Thyroid gland (tissue), 4 donors: ENCODE measurements around the gene TNIK.

Experiments
- CTCF ChIP-seq, 6 experiments: fragments of 200-600 bp in 3 of 6; fragments of 450-650 bp in 3 of 6; sonication (generic) in 3 of 6; IDR thresholded peaks; one replicate each; pipeline ENCODE4 v1.5.1; 2016 to 2019; ENCODE audit warnings: antibody characterized with exemption in 6 of 6, mild to moderate bottlenecking in 2 of 6, inconsistent platforms in 1 of 6, moderate library complexity in 1 of 6
- POLR2A ChIP-seq, 2 donors: fragments of 450-650 bp; IDR thresholded peaks; one replicate each; pipeline ENCODE4 v1.6.1; 2017; ENCODE audit warnings: antibody characterized with exemption in 2 of 2, mild to moderate bottlenecking in 2 of 2, moderate library complexity in 1 of 2

GRCh38 chr3:171276923-171277322, 183.3 kb downstream of the TNIK start:
- TF ChIP-seq CTCF (IDR thresholded peaks at IDR 0.05) (no peak), POLR2A (IDR thresholded peaks at IDR 0.05) (no peak)
